HEK293T (cell line): Measurements from ENCODE around the gene AKT1.

ENCODE experiments used
- BHLHE40 ChIP-seq: fragments of 450-650 bp; IDR thresholded peaks from 2 replicates; pipeline ENCODE4 v1.6.1; 2016; ENCODE audit warnings: mild to moderate bottlenecking, moderate library complexity, borderline replicate concordance
- ELF4 ChIP-seq: fragments of 450-650 bp; IDR thresholded peaks from 2 replicates; pipeline ENCODE4 v1.6.1; 2017; ENCODE audit warnings: antibody characterized with exemption
- FOXA1 ChIP-seq: fragments of 450-650 bp; IDR thresholded peaks from 2 replicates; pipeline ENCODE4 v1.6.1; 2016; ENCODE audit warnings: mild to moderate bottlenecking
- FOXK2 ChIP-seq: fragments of 450-650 bp; IDR thresholded peaks from 2 replicates; pipeline ENCODE4 v1.6.1; 2016; ENCODE audit warnings: mild to moderate bottlenecking
- FOXM1 ChIP-seq: fragments of 450-650 bp; IDR thresholded peaks from 2 replicates; pipeline ENCODE4 v1.6.1; 2017; ENCODE audit warnings: mild to moderate bottlenecking, borderline replicate concordance
- LEF1 ChIP-seq: fragments of 450-650 bp; IDR thresholded peaks from 2 replicates; pipeline ENCODE4 v1.6.1; 2017; ENCODE audit warnings: mild to moderate bottlenecking, borderline replicate concordance
- SP1 ChIP-seq: fragments of 450-650 bp; IDR thresholded peaks from 2 replicates; pipeline ENCODE4 v1.6.1; 2017
- SUZ12 ChIP-seq: fragments of 450-650 bp; IDR thresholded peaks from 2 replicates; pipeline ENCODE4 v1.6.1; 2016; ENCODE audit warnings: mild to moderate bottlenecking
- TARDBP ChIP-seq: fragments of 450-650 bp; IDR thresholded peaks from 2 replicates; pipeline ENCODE4 v1.6.1; 2016
- TF ChIP-seq, protein P1 (sequence below): fragments of 450-650 bp; IDR thresholded peaks from 2 replicates; pipeline ENCODE4 v1.6.1; 2016

DNA sequence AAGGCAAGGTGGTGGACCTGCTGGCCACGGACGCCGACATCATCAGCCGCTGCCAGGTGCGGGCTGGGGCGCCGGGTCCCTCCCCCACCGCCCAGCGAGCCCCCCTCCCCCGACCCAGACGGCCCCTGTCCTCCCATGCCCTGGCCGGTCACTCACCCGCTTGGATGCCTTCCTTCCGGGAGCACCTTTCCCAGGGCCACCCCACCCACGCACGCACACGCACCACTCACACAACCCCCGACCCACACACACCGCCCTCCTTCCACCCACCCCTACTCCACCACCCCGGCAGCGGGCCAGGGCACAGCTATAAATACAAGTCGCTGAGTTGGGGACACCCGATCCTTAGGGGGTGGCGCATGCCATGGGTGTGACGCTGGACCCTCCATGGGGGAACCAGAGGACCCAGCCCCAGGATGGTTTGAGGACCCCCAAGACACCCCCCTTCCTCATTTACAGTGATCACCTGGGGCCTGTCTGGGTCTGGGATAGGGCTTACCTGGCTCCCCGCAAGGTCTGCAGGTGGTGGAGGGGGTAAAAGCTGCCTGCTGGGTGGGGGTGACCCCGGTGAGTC is 71.1 kb downstream of the AKT1 start:
- TF ChIP-seq SUZ12 (no peak), FOXM1 (no peak), ELF4 (no peak), BHLHE40 (no peak), SP1 (no peak), FOXK2 (no peak), TARDBP (no peak), FOXA1 (no peak), LEF1 (no peak)
- TF ChIP-seq, protein P1, sequence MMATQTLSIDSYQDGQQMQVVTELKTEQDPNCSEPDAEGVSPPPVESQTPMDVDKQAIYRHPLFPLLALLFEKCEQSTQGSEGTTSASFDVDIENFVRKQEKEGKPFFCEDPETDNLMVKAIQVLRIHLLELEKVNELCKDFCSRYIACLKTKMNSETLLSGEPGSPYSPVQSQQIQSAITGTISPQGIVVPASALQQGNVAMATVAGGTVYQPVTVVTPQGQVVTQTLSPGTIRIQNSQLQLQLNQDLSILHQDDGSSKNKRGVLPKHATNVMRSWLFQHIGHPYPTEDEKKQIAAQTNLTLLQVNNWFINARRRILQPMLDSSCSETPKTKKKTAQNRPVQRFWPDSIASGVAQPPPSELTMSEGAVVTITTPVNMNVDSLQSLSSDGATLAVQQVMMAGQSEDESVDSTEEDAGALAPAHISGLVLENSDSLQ: no peak
